Upper lobe of left lung (tissue), 4 donors: ENCODE data around the gene ADM.

ENCODE experiments used
- POLR2A ChIP-seq, 4 donors: fragments of 450-650 bp; IDR thresholded peaks; one replicate each; pipeline ENCODE4 v1.5.1; 2016 to 2017; ENCODE audit warnings: antibody characterized with exemption in 4 of 4, mild to moderate bottlenecking in 2 of 4
- POLR2AphosphoS5 ChIP-seq, 2 donors: sonication (generic); formaldehyde crosslinking; IDR thresholded peaks; one replicate each; pipeline ENCODE4 v1.5.1; 2017; ENCODE audit warnings: antibody characterized with exemption in 2 of 2
- TF ChIP-seq, protein P1 (sequence below), 6 experiments: fragments of 450-650 bp in 4 of 6; fragments of 200-600 bp in 2 of 6; sonication (generic) in 2 of 6; IDR thresholded peaks; one replicate each; pipeline ENCODE4 v1.5.1; 2016 to 2019; ENCODE audit warnings: antibody characterized with exemption in 6 of 6

DNA sequence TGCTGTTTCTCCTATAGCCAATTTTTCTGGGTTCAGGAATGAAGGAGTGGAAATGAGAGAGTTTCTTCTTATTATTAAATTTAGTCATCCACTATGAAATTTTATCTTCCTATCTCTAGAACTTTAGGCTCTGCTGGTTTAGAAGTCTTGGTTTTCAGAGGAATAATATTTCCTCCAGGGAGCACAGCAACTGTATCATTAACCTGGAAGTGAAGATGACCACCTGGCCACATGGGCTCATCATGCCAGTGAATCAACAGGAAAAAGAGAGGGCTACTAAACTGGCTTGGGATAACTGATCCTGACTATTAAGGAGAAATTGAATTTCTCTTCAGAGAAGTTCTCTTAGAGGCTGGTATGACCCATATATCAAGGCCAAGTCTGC lies 44.4 kb downstream of the ADM start:
- TF ChIP-seq, protein P1, sequence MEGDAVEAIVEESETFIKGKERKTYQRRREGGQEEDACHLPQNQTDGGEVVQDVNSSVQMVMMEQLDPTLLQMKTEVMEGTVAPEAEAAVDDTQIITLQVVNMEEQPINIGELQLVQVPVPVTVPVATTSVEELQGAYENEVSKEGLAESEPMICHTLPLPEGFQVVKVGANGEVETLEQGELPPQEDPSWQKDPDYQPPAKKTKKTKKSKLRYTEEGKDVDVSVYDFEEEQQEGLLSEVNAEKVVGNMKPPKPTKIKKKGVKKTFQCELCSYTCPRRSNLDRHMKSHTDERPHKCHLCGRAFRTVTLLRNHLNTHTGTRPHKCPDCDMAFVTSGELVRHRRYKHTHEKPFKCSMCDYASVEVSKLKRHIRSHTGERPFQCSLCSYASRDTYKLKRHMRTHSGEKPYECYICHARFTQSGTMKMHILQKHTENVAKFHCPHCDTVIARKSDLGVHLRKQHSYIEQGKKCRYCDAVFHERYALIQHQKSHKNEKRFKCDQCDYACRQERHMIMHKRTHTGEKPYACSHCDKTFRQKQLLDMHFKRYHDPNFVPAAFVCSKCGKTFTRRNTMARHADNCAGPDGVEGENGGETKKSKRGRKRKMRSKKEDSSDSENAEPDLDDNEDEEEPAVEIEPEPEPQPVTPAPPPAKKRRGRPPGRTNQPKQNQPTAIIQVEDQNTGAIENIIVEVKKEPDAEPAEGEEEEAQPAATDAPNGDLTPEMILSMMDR (IDR thresholded peaks at IDR 0.05): no peak
- no peak for TF ChIP-seq POLR2AphosphoS5 (IDR thresholded peaks at IDR 0.05)
- no peak for TF ChIP-seq POLR2A (IDR thresholded peaks at IDR 0.05)
